Cerebellar nuclear complex (tissue), 1 donor: ENCODE measurements around the gene DCLK2.

ENCODE experiments used
- DNase-seq, 2 experiments: peaks; one replicate each; lab custom pipeline; 2025; lab: John Stamatoyannopoulos, UW

DCLK2 gene

DNA sequence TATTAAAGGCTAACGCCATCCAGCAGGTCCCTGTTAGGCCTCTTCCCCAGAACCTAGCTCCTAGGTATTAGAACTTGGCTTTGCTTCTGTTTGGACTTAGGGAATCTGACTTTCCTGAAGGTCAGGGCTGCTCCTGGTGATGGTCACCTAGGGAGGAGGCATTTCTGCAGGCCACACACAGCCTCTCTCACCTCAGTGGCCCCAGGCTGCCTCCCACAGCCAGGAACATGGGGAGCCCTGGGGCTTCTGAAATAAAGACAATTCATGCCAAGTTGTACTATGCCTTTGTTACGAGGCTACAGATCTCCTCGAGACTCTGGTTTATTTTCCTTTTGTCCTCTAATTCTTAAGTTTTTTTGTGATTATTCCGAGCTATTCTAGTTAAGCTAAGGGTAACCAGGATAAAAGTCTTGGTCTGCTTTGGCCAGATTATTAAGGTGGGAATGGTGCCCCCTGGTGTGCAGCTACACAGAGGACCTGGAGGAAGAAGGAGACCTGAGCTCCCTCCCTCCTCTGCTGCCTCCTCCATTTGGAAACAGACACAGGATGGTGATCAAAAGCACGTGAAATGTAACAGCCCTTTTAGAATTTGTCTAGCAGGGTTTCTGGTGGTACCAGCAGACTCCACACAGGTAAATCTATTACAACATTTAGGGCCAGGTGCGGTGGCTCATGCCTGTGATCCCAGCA lies 131.0 kb downstream of the DCLK2 start:
- DNase-seq, result no peak

- DNase-seq, result peak; percentile 61 to 67
These were observed 132.8 kb downstream of the DCLK2 start for GRCh38 chr4:150211016-150211415.

DNA sequence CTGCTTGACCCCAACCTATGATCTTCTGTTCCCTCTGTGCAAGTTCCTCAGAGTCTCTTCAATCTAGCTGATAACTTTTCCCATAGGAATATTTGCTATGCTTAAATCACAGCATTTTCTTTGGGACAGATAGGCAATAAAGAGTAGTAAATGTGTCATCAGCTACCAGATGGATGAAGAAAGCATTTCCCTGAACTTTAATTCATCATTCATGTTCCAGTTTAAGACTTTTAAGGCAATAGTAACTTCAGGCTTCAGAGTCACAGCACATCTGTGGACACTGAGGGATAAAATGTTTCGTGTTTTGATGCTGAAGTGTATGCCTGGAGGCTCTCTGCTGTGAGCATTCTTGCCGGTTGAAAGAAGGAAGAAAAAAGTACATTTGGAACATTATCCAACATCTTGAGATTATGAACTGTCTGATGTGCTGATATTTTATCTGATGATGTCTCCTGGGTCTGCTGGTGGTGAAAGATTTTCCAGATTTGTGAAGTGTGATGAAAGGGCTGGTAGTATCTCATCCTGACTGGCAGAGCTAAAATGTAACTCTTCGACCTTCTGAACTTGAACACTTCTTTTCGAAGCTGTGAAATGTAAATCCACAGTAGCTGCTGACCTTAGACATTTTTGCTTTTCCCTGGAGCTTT lies 133.7 kb downstream of the DCLK2 start:
- no peak for DNase-seq

DNA sequence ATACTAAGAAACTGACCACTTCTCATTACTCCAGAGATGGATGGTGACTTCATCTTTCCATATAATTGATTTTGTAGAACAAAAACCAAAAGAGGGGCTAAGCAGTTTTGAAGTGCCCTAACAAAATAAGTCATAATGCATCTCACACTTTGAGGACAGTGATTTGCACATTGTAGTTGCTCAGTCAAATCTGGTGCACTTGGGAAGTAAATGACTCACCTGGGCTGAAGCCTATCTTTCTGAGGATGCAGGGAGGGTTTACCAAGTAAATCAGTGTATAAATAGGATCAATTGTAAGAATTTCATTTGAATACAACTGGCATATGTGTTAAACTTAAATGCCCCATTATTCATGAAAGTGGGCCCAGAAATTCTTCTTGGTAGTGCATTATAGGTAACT lies 134.2 kb downstream of the DCLK2 start:
- DNase-seq, result no peak

DNA sequence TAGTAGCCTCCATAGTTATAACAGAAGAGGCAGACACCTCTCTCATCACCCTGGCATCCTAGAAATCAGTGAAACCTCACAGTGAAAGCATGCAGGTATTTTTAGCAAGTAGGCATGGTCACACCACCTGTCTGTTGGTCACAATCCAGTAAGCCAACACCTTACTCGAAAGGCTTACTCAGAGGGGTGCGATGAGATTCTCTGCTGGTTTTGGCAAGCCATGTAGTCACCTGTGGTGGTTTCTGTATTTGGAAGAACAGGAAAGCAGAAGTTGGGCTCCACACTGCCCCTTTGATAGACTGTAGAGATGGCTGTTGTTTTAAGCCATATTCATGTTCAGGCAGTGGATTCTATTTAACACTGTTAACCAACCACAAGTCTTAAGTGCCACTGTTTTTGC lies 134.7 kb downstream of the DCLK2 start:
- peak; percentile 65 to 95 for DNase-seq

DNA sequence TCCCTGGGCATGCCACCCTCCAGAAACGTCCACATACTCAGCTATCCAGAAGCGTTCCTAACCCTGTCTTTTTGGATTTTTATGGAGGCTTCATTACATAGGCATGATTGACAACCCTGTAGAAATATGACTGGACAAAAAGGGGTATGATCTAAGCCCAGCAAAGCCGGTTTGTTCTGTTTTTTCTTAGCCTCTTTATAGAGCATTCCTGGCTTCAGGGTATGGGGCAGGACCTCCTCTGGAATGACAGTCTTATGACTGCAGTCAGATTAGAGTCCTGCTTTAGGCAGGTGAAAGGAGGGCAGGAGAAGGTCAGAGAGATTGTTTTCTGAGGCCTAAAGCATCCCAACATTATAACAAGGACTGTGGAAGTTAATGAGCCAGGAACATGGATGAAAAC lies 137.4 kb downstream of the DCLK2 start:
- DNase-seq, result no peak

DNA sequence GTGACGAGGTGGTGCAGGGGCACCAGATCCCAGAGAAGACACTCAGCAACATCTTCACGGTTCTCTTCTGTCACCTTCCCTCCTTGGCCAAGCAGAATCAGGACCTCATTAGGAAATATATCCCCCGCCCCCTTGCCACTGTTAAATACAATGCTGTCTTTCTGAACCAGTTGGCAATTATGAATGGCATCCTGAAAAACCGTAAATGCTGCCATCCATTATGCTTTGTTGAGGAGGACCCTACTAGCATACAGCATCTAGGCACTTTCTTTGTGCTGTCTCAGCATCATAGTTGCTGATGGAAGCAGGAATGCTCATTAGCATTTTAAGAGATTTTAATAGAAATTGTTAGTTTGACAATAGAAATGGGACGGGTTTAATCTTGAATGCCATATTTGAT lies 138.5 kb downstream of the DCLK2 start:
- DNase-seq, result no peak

- no peak for DNase-seq
These were observed 138.9 kb downstream of the DCLK2 start for GRCh38 chr4:150217192-150217591.

DNA sequence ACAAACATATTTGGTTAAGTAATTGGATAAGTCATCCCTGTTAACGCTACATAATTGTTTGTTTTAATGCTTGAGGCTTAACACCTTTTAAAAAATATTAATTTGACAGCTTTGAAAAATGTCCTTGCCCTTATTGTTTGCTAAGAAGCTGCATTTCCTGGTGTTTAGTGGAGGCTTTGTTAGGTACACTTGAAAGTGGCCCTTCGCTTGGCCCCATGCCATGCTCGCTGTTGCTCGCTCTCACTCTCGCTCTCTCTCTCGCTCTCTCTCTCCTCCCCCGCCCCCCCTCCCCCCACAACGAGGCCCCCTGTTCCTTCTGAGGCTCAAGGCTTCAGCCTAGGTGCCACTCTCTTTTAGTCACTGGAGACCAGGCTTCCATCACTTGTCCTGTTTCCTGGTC lies 139.6 kb downstream of the DCLK2 start:
- no peak for DNase-seq

GRCh38 chr4:150218447-150218846 lies 140.2 kb downstream of the DCLK2 start:
- no peak for DNase-seq

DNA sequence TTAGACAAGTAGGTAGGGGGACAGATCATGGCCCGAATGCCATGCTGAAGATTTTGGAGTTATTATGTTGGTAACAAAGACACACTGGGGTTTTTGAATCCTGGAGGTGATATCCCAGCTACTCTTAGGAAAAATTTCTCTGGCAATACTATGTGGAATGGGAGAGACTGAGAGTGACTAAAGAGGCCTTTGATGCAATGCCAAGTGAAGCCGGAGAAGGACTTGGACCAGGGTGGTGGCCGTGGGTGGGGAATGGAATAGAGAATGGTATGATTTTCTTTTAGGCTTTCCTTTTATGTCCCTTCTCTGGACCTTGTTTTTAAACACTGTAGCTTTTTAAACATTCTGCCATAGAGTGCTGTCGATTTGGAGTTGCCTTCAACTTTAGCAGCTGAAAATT lies 141.6 kb downstream of the DCLK2 start:
- DNase-seq, result no peak

DNA sequence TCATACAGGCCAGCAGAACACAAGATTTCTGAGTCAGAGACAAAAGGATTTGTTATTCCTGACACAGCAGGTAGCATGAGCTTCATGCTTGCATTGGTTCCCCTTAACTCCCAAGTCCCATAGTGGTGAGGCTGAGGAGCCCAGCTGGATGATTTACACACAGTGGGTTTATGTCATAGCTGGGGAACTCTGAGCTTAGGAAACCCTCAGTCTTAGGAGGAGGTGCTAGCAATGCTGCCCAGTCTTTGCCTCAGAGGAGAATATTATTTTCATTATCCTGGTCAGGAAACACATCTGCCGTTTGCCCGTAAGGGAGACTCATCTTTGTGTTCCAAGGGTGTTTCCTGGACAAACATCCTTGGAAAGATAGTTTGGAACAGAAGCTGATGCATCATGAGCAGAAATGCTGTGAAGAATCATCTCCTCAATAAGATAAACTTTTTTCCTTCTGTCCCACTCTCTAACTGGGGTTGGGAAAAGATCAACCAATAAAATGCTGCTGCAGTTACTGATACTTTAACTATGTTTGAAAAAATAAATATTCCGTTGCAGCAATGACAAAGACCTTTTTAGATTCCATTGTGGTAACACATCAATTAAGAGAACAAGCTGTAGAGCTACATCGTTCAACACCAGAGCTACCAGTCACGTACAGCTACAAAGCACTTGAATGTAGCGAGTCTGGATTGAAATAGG lies 146.8 kb downstream of the DCLK2 start:
- no peak for DNase-seq

DNA sequence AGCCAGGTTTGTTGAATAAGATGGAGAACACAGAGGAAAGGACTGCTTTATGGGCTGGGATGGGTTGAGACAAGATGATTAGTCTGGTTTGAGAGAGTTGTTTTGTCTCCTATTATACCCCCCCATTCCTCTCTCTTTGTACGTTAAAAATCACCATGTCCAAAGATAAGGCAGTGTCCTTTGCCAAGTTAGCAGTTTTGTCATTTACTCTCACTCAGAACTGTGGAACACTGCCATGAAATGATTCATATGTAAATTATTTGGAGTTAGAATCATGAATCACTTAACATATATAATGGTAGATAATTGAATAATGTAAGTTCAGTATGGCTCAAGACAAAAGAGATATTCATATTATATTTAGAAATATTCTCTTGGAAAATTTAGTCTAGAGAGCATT lies 151.3 kb downstream of the DCLK2 start:
- no peak for DNase-seq

GRCh38 chr4:150230561-150230960 lies 152.3 kb downstream of the DCLK2 start:
- DNase-seq, result no peak

GRCh38 chr4:150231107-150231770 lies 153.0 kb downstream of the DCLK2 start:
- DNase-seq, result no peak

DNA sequence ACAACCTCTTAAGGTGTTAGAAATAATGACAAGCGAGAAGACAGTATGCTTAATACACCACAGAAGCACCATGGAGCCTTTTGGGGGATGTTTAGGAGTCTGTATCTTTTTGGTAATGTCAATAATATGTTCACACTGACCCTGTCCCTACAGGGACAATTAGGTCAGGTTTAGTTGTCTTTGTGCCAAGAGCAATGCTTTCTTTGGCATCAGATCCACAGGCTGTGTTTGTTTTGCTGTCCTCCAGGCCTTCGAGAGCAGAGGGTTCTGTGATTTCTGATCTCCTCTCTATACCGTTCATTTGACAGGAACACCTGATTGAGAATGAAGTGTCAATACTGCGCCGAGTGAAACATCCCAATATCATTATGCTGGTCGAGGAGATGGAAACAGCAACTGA lies 153.8 kb downstream of the DCLK2 start:
- no peak for DNase-seq

GRCh38 chr4:150234246-150234645 lies 156.0 kb downstream of the DCLK2 start:
- no peak for DNase-seq

DNA sequence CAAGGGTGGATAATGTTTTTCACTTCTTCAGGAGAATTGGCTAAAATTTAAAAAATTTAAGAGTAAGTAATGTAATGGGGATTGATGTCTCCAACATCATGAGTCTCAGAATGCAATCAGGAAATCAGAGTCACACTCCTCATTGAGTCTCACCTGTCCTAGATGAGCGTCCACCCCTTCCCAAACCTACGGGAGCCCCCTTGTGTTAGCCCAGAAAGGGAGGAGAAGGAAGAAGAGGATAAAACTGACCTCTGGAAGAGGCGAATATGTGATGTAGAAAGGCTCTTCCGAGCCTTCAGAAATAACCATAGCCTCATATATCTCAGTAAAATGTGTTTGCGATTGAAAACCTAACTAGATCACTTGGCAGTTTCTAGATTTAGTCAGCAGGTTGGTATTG lies 157.1 kb downstream of the DCLK2 start:
- no peak for DNase-seq

DNA sequence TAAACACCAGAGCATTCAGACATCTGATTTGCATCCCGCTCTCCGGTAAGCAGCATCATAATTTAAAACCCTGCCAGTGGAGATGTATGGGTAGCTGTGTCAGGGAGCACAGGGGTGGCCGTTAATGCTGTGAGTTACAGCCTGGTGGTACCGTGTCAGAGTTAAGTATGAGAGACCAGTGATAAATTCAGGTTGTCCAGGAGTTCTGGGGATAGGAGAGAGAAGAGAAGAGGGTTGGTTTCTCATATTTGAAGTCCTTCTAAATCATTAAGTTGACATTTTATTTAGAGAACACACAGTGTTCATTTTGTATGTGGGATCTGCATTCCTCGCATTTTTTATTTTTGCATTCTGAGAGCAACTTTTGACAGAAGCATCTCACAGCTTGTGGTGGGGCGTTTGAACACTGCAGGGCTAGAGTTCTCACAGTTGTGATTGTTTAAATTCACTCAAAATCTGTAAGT lies 157.6 kb downstream of the DCLK2 start:
- no peak for DNase-seq

GRCh38 chr4:150236626-150237025 lies 158.4 kb downstream of the DCLK2 start:
- no peak for DNase-seq

- no peak for DNase-seq
These were observed 159.0 kb downstream of the DCLK2 start for GRCh38 chr4:150237110-150237872.

GRCh38 chr4:150238591-150238990 lies 160.3 kb downstream of the DCLK2 start:
- DNase-seq, result no peak
